Omental fat pad (tissue), 4 donors: ENCODE data around the gene CPA2. TPM values are rescaled to one million over a fixed set of nuclear protein-coding genes. Genes with fewer than 3 reads are reported as not detected.
"Not testable (repeated sequence)": the region's sequence is repeated elsewhere in the genome, so short reads cannot be mapped to it uniquely, and the experiment has no call there.

Source experiments
- ATAC-seq: fragments of 150-250 bp; one replicate; pipeline ENCODE4 v1.9.1; 2016; ENCODE audit warnings: mild to moderate bottlenecking, moderate library complexity; ENCODE audit not compliant: low FRiP score
- DNase-seq: peaks from one replicate; pipeline ENCODE4 v3.0.0-alpha.2; 2019; ENCODE audit warnings: low spot score
- total RNA-seq, 4 donors: library from RNA; depleted of rRNA; stranded (reverse); fragments of >200 nt; gene quantifications; one replicate each; pipeline ENCODE4 v1.1.0, GENCODE V29; 2016
- TF ChIP-seq, protein P1 (sequence below), 3 donors: fragments of 450-650 bp; IDR thresholded peaks; one replicate each; pipeline ENCODE4 v1.5.1; 2016 to 2017; ENCODE audit warnings: antibody characterized with exemption in 3 of 3, mild to moderate bottlenecking in 3 of 3, moderate library complexity in 2 of 3

CPA2 gene
- total RNA-seq, 4 donors from 2014 or later = 0.88 TPM; not detected in 3

DNA sequence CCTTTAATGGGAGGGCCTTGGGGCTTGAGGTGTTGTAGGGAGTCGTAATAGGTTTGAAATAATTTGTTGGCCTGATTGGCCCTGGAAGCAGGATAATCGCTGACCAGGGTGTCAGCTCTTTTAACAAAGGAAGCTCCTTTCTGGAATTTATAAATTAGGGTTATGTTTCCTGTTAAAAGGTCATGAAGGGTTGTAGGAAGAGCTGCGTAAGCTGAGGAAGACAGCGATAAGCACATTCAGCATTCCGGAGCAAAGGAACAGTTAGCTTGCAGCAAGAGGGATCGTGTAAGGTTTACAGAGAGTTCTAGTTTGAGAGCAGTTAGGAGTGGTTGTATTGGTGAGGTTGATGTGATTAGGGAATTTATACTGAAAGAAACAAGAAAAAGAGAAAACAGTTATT is 47.6 kb downstream of the CPA2 start:
- no peak for ATAC-seq
- TF ChIP-seq, protein P1, sequence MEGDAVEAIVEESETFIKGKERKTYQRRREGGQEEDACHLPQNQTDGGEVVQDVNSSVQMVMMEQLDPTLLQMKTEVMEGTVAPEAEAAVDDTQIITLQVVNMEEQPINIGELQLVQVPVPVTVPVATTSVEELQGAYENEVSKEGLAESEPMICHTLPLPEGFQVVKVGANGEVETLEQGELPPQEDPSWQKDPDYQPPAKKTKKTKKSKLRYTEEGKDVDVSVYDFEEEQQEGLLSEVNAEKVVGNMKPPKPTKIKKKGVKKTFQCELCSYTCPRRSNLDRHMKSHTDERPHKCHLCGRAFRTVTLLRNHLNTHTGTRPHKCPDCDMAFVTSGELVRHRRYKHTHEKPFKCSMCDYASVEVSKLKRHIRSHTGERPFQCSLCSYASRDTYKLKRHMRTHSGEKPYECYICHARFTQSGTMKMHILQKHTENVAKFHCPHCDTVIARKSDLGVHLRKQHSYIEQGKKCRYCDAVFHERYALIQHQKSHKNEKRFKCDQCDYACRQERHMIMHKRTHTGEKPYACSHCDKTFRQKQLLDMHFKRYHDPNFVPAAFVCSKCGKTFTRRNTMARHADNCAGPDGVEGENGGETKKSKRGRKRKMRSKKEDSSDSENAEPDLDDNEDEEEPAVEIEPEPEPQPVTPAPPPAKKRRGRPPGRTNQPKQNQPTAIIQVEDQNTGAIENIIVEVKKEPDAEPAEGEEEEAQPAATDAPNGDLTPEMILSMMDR (IDR thresholded peaks at IDR 0.05) = no peak
- no peak for DNase-seq

DNA sequence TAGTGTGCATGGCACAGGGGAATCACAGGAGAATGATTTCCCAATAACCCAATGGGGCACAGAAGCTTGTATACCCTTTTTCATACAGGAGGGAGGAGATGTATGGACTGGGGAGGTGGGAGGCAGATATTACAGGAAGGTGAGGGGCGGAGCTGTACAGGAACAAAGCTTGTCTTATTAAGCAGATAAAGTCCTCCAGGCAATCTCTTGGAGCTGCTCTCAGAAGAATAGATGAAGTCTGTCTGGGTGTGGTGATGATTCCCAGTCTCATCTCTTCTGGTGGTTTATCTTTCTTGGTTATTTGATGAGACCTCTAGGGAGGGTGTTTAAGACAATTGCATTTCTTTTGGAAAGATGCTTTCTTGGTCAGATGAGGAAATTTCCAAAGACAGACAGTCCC is 52.9 kb downstream of the CPA2 start:
- DNase-seq = no peak
- TF ChIP-seq, protein P1 (IDR thresholded peaks at IDR 0.05) = no peak
- ATAC-seq = no peak

DNA sequence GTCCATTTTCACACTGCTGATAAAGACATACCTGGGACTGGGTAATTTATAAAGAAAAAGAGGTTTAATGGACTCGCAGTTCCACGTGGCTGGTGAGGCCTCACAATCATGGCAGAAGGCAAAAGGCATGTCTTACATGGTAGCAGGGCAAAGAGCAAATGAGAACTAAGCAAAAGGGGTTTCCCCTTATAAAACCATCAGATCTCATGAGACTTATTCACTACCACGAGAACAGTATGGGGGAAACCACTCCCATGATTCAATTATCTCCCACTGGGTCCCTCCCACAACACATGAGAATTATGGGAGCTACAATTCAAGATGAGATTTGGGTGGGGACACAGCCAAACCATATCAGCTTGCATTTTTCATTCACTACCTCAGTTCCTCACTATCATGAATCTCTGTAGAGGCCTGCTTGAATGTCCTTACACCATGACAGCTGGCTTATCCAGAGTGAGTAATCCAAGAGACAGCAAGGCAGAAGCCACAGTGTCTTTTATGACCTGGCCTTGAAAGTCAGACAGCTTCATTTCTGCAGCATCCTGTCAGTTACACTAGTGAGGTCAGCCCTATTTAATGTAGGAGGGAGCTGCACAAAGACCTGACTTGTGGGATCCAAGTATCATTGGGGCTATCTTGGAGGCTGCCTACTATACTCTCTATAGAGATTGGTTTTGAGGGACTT is 55.0 kb downstream of the CPA2 start:
- not testable (repeated sequence) for ATAC-seq, DNase-seq

DNA sequence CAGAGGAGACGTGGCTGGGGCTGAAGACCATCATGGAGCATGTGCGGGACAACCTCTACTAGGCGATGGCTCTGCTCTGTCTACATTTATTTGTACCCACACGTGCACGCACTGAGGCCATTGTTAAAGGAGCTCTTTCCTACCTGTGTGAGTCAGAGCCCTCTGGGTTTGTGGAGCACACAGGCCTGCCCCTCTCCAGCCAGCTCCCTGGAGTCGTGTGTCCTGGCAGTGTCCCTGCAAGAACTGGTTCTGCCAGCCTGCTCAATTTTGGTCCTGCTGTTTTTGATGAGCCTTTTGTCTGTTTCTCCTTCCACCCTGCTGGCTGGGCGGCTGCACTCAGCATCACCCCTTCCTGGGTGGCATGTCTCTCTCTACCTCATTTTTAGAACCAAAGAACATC is 56.0 kb downstream of the CPA2 start:
- ATAC-seq = no peak
- no peak for DNase-seq
- TF ChIP-seq, protein P1 (IDR thresholded peaks at IDR 0.05) = no peak

DNA sequence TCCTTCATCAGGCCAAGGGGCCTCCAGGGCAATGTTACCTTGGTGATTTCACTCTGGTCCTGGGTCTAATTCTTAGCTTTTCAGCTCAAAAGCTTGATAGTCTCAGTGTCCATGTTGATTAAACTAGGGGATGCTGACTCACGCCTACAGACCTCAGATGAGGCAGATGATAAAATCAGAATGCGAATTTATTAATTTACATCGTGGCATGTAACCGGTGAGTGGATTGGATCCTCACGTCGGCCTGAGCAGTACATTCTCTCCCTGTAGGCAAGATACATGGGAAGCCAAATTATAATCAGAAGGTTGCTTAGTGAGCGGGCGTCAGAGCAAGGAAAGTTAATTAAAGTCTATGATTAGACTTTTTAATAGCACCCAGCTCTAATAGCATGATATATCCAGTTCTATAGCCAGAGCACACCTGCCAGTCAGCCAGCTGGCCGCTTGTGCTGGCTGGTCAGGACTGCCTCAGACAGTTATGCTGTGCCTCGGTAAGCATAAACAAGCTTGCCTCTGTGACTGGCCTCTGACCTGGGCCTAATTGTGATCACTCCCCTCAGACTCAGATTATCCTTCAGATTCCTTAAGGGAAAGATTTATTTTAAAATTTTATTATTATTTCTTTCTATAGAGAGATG is 57.8 kb downstream of the CPA2 start:
- TF ChIP-seq, protein P1 (IDR thresholded peaks at IDR 0.05) = no peak
- ATAC-seq (no peak), DNase-seq (no peak)

DNA sequence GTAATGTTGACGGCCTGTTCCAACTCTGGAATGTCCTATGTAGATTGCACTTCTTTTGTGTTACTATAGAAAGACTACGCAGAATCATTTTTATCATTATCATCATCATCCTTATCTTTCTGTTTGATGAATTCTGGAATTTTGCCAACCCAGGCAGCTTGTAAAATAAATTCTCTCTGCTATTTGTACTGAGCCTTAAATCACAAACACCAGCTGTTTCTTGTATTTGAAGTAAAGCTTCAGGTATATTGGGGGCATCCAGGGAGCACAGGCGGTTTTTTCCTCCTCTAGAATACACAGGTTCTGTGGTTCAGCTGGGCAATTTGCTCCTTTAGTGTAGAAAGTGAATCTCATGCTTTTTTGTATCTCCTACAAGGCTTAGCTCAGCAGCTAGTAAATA is 63.0 kb downstream of the CPA2 start:
- DNase-seq (no peak), ATAC-seq (no peak)
- TF ChIP-seq, protein P1 (IDR thresholded peaks at IDR 0.05) = no peak

DNA sequence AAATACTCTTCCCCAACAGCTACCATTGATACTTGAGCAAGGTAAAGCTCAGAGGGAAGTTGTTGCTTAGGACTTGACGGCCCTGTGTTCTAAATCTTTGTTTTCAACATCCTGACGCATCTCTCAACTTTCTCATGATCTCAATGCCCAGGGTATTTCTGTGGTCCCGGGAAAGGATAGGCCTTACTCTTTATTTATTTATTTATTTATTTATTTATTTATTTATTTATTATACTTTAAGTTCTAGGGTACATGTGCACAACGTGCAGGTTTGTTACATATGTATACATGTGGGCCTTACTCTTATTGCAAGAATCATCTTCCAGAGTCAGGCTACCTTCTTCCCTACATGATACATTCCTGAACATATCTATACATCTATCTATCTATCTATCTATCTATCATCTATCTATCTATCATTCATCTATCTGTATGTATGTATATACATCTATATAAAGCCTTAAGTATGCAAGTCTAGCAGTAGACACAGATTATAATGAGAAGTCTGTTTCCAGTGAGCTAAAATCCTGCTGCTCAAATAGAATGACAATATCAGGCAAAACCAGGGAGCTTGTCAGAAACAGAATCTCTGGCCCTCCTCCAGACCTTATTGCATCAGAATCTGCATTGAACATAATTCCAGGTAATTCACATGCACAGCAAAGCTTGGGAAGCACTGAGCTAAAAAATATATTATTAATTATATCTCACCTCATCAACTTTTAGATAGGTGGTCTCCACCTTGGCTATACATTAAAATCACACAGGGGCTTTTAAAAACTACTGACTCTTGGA is 65.8 kb downstream of the CPA2 start:
- TF ChIP-seq, protein P1 (IDR thresholded peaks at IDR 0.05) = no peak
- DNase-seq = no peak
- ATAC-seq = no peak
